Middle frontal gyrus (tissue), 1 donor: Measurements from ENCODE around the gene TMEM132D.
"Not testable (repeated sequence)": the region's sequence is repeated elsewhere in the genome, so short reads cannot be mapped to it uniquely, and the experiment has no call there.

Source experiments
- DNase-seq: peaks from one replicate; pipeline ENCODE4 v3.0.0-alpha.2; 2015; ENCODE audit warnings: low spot score; ENCODE audit errors: extremely low spot score

Gene TMEM132D

DNA sequence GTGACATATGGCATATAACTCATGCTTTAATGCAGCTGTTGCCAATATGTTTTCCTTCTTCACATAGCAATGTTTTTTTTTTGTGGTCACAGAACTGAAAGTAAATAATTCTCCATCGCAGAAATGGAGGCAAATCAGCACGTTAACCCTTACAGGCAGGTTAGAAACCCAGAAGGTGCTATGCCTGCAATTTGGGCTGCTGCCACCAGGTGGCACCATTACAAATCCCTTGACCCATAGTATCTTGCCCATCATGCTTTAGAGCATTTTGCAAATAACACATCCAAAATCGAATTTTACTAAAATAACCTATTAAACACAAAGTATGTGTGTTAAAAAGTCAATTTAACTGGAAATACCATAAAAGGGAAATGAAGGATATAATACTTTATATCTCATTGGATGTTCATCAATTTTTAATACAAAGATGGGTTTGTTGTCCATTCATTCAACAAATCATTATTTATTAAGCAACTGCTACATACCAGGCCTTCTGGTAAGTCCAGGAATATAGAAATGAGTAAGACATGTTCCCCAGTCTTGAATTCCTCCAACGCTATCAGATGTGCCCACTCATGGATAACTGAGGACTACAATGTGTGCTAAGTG, 710.5 kb downstream of the TMEM132D start:
- DNase-seq, result no peak

DNA sequence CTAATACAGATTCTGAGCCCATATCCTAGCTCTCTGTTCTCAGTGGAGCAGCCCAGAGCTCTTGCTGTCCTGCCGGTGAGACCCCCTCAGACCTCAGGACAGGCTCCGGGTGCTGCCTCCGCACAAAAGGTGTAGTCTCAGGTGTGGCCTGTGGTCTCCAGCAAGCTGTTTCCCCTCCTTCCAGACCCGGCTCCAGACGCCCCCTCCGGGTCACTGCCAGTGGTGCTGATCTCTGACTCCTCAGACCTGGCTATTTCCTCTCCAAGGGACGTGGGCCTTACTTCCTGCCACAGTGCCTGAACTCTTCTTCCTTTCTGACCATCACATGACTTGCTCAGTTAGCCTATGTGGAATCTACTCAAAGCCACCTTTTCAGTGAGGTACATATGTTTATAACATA, 713.0 kb downstream of the TMEM132D start:
- DNase-seq, result no peak

DNA sequence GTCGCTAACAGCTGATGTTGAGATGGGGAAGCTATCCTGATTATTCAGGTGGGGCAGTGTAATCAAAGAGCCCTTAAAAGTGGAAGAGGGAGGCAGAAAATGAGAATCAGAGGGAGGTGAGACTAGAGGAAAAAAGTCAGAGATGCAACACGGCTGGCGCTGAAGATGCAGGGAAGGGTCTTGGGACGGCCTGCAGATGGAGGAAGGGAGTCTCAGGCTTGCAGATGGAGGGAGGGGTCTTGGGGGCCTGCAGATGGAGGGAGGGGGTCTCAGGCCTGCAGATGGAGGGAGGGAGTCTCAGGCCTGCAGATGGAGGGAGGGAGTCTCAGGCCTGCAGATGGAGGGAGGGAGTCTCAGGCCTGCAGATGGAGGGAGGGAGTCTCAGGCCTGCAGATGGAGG, 713.9 kb downstream of the TMEM132D start:
- DNase-seq, result not testable (repeated sequence)

DNA sequence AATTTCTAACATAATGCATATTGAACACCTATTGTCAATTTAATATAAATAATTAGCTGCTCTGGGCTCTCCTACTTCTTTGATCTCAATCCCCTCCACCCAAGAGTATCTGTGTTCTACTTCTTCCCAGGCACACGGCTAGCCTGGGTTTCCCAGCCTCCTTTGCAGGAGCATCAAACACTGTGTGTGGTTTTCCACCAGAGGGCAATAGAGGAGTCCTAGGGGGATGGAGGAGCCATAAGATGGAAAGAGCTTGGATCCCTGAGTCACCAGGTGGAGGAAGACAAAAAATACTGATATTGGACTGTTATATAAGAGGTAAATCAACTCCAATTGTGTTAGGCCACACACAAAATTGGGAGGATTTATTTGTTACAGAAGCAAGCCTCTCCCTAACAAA, 716.9 kb downstream of the TMEM132D start:
- DNase-seq, result no peak

DNA sequence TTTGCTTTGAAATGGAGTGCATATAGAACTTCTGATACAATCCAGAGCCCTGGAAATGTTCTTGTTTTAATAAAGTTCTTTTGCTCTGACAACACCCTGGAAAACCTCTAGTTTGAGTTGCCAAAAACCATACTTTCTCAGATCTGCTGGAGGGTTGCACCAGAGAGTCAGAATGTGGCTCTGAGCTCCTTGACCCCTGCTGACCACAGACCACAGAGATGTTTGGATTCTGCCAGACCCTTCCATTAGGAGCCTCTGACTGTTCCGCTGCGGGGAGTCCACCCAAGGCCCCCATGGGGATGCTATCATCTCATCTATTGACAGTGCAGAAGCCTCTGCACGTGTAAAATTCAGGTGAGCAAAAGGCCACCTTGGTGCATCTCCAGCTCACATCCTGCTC, 718.0 kb downstream of the TMEM132D start:
- no peak for DNase-seq

DNA sequence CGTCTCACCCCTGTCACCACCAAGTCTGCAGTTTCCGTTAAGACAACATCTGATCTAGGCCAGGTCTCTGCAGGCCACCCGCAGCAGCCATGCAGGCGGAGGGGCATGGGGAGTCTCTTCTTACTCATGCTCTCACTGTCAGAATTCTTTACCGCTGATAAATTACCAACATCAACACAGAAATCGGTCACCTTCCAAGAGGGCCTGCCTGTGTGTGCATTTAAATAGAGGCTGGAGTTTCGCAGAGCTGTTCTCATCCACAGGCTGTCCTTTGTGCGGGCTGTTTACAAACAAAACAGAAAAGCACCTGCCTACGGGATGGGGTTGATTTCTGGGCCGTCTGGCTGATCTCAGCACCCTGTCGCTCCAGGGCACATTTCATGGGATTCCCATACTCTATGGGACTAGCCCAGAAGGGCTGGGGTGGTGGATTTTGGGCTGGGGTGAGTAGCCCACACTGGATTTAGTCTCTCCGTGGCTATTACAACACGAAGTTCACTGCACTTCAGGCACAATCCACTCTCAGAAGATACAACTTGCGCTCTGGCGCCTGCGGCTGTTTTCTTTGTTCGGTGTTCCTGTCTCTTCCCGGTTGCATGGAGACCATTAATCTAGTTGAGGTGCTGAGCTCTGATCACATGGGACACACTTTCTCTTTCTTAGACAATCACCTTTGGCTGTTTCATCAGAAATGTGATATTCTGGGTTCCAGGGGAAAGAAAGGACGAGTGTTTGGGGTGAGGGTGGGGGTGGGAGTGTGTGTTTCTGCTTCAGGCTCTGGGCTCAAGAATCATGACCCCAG, 719.5 kb downstream of the TMEM132D start:
- no peak for DNase-seq

- no peak for DNase-seq
Observed at GRCh38 chr12:129179941-129180553, 723.8 kb downstream of the TMEM132D start.

- no peak for DNase-seq
Observed at GRCh38 chr12:129169928-129170327, 733.9 kb downstream of the TMEM132D start.

- DNase-seq, result no peak
Observed at GRCh38 chr12:129163861-129164260, 740.0 kb downstream of the TMEM132D start.

- DNase-seq, result no peak
Observed at GRCh38 chr12:129163461-129163860, 740.4 kb downstream of the TMEM132D start.

DNA sequence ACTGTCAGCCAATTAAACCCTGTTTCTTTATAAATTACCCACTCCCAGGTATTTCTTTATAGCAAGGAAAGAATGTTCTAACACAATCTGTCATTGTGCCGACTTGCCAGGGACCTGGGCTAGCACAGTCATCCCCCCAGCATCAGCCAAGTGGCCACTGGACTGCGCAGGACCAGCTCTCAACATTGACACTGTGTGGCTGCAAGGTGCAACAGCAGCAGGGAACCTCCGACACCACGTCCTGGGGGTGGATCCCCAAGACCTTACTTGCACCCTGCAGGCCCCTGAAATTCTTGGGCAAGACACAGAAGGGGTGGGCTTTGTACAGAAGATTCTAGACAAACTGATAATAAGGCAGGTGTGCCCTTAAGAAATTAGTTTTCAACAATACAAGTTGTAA, 741.0 kb downstream of the TMEM132D start:
- no peak for DNase-seq

GRCh38 chr12:129161511-129161910, 742.3 kb downstream of the TMEM132D start:
- no peak for DNase-seq

- no peak for DNase-seq
Observed at GRCh38 chr12:129160282-129160681, 743.5 kb downstream of the TMEM132D start.

DNA sequence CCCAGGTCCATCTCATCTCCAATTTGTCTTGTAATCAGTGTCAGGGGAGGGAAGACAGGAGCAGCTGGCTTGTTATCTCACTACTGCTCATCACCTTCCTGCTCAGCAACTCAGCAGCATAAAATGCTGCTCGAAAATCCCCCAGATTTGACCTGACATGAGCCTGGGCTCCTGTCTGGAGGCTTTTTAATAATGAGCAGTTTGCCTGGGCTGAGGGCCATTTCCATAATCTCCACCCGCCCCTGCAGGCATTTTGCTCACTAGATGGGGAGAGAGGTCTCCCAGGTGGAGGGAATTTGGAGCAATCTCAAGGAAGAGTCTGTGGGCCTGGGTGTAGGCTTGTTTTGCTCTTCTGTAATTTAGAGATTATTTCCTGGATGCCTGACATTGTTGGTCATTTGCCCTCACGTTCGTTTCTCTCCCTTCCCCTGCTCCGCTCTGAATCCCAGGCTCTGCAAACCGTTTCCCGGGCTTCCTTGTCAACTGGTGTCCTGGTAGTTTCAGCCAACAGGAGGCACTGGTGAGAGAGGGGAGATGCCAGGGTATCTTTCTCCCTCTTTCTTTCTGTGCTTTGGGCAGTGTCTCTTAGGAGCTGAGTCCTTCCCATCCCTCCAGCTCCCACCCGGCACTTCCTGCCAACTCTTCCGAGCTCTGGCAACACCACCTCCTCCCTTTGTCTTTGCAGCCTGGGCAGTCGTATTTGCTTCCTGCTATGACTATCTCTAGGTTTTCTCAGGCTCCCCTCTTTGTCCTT, 751.3 kb downstream of the TMEM132D start:
- DNase-seq, result no peak

DNA sequence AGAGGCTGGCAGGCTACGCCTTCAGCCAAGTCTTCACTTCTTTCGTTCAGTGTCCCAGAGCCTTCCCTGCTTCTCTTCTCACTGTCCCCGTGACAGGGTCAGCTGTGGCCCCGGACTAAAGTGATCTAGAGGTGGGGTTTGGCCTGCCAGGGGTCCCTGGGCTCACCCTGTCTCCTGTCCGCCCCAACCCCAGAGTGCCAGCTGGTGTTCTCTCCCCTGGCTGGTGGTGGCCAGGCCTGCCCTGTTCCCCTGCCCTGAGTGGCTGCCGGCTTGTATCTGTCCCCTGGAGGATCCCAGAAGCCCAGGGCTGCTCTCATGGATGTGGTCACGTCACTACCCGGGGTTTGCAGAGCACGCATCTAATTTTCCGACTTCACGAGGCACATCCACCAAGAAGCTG, 753.1 kb downstream of the TMEM132D start:
- no peak for DNase-seq

- peak; percentile 71 for DNase-seq
Observed at GRCh38 chr12:129145381-129145780, 758.4 kb downstream of the TMEM132D start.

DNA sequence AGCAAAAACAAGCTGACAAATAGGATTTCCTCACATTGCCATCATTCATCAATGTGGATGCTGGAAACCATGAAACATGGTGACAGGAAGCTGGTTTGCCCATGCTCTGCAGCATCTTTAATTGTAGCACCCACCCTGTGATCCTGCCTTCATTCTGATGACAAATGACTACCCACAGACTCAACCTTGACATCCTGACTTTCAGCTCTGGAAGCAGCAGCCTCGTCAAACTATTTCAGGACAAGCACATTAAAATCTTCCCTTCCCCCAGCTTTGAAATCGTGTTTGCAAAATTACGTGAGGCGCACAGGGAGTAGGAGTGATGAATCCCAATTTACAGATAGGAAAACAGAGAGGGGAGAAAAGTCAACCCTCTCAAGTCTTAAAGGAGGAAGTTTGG, 765.0 kb downstream of the TMEM132D start:
- no peak for DNase-seq

DNA sequence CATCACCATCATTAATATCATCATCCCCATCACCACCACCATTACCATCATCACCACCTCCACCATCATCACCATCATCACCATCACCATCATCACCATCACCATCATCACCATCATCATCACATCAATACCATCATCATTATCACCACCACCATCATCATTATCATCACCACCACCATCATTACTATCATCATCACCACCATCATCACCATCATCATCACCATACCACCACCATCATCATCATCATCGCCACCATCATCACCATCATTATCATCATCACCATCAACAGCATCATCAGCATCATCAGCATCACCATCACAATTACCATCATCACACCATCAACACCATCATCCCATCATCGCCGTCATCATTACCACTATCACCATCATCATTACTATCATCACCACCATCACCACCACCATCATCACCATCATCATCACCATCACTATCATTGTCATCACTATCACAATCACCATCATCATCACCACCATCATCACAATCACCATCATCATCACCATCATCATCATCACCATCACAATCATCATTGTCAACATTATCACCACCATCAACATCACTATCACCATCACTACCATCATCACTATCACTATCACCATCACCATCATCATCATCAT, 767.0 kb downstream of the TMEM132D start:
- DNase-seq, result no peak

GRCh38 chr12:129127771-129128170, 776.1 kb downstream of the TMEM132D start:
- DNase-seq, result no peak

DNA sequence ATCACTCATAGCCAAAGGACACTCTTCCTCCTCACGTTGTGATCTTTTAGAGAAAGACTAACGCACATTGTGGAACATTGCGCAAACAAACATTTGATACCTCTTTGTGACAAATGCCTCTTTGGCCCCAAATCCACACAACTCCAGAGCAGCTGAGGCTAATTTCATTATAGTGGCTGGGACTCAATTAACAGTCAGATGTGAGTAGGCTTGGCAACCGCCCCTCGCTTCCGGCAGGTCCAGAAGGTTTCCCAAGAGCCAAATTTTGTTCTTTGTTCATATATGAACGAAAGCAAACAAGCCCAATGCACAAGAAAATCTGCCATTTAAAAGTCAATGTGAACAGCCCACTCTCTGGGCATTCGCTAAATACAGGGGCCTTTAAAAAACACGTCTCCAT, 776.6 kb downstream of the TMEM132D start:
- no peak for DNase-seq

- no peak for DNase-seq
Observed at GRCh38 chr12:129119537-129119936, 784.3 kb downstream of the TMEM132D start.
